ENCODE results near the gene CYFIP1.

CYFIP1 gene

GRCh38 chr15:22948056-22948455, 32.1 kb downstream of the CYFIP1 start:
- DNase-seq, result no peak

GRCh38 chr15:22947101-22948000, 32.8 kb downstream of the CYFIP1 start:
- no peak for DNase-seq

- no peak for DNase-seq
Measured at GRCh38 chr15:22945071-22945470, 35.1 kb downstream of the CYFIP1 start.

- no peak for DNase-seq
Measured at GRCh38 chr15:22944651-22945050, 35.5 kb downstream of the CYFIP1 start.

- DNase-seq, result no peak
Measured at GRCh38 chr15:22942877-22943276, 37.3 kb downstream of the CYFIP1 start.

- DNase-seq, result no peak
Measured at GRCh38 chr15:22942306-22942855, 37.8 kb downstream of the CYFIP1 start.

GRCh38 chr15:22941179-22941578, 39.0 kb downstream of the CYFIP1 start:
- DNase-seq, result no peak

GRCh38 chr15:22939652-22940061, 40.5 kb downstream of the CYFIP1 start:
- no peak for DNase-seq

GRCh38 chr15:22939051-22939450, 41.1 kb downstream of the CYFIP1 start:
- DNase-seq, result no peak

- DNase-seq, result no peak
Measured at GRCh38 chr15:22936577-22937472, 43.3 kb downstream of the CYFIP1 start.

GRCh38 chr15:22933641-22934061, 46.5 kb downstream of the CYFIP1 start:
- DNase-seq, result no peak

GRCh38 chr15:22931784-22932536, 48.2 kb downstream of the CYFIP1 start:
- no peak for DNase-seq

- no peak for DNase-seq
Measured at GRCh38 chr15:22930782-22931484, 49.2 kb downstream of the CYFIP1 start.

GRCh38 chr15:22927761-22928160, 52.4 kb downstream of the CYFIP1 start:
- DNase-seq, result no peak

- no peak for DNase-seq
Measured at GRCh38 chr15:22925875-22926274, 54.3 kb downstream of the CYFIP1 start.

GRCh38 chr15:22922003-22922402, 58.2 kb downstream of the CYFIP1 start:
- no peak for DNase-seq

- no peak for DNase-seq
Measured at GRCh38 chr15:22919171-22919570, 61.0 kb downstream of the CYFIP1 start.

- no peak for DNase-seq
Measured at GRCh38 chr15:22918596-22919140, 61.5 kb downstream of the CYFIP1 start.

- DNase-seq, result no peak
Measured at GRCh38 chr15:22918056-22918455, 62.1 kb downstream of the CYFIP1 start.

GRCh38 chr15:22917556-22917955, 62.6 kb downstream of the CYFIP1 start:
- no peak for DNase-seq

- DNase-seq, result no peak
Measured at GRCh38 chr15:22916606-22917350, 63.4 kb downstream of the CYFIP1 start.
